NCI-H82 treated with DMSO at 0.1 percent for 48 hours (cell line): ENCODE results near the gene MAP3K7.

Experiments used
- DNase-seq: peaks from one replicate; lab custom pipeline; 2025; ENCODE audit not compliant: unreplicated experiment; lab: John Stamatoyannopoulos, UW

Gene MAP3K7

GRCh38 chr6:90533615-90534336, 53.1 kb downstream of the MAP3K7 start:
- DNase-seq: no peak

GRCh38 chr6:90530882-90531281, 56.0 kb downstream of the MAP3K7 start:
- no peak for DNase-seq

- DNase-seq: no peak
Observed at GRCh38 chr6:90525421-90525820, 61.5 kb downstream of the MAP3K7 start.

GRCh38 chr6:90523779-90524310, 63.0 kb downstream of the MAP3K7 start:
- no peak for DNase-seq

- no peak for DNase-seq
Observed at GRCh38 chr6:90521955-90522354, 64.9 kb downstream of the MAP3K7 start.

- no peak for DNase-seq
Observed at GRCh38 chr6:90516074-90516660, 70.7 kb downstream of the MAP3K7 start.

GRCh38 chr6:90514496-90514895, 72.4 kb downstream of the MAP3K7 start:
- no peak for DNase-seq

- no peak for DNase-seq
Observed at GRCh38 chr6:90508753-90509152, 78.1 kb downstream of the MAP3K7 start.

GRCh38 chr6:90502866-90503407, 83.9 kb downstream of the MAP3K7 start:
- DNase-seq: no peak

- no peak for DNase-seq
Observed at GRCh38 chr6:90502381-90502780, 84.5 kb downstream of the MAP3K7 start.

GRCh38 chr6:90500458-90500857, 86.4 kb downstream of the MAP3K7 start:
- DNase-seq: no peak

- DNase-seq: no peak
Observed at GRCh38 chr6:90497411-90497810, 89.5 kb downstream of the MAP3K7 start.

GRCh38 chr6:90496258-90497016, 90.4 kb downstream of the MAP3K7 start:
- no peak for DNase-seq

- DNase-seq: no peak
Observed at GRCh38 chr6:90495216-90495817, 91.6 kb downstream of the MAP3K7 start.

GRCh38 chr6:90494067-90494780, 92.6 kb downstream of the MAP3K7 start:
- no peak for DNase-seq

- DNase-seq: no peak
Observed at GRCh38 chr6:90493332-90493731, 93.5 kb downstream of the MAP3K7 start.

GRCh38 chr6:90492798-90493197, 94.1 kb downstream of the MAP3K7 start:
- no peak for DNase-seq

- no peak for DNase-seq
Observed at GRCh38 chr6:90492369-90492768, 94.5 kb downstream of the MAP3K7 start.

- DNase-seq: no peak
Observed at GRCh38 chr6:90490030-90490716, 96.7 kb downstream of the MAP3K7 start.

- DNase-seq: no peak
Observed at GRCh38 chr6:90488816-90489215, 98.1 kb downstream of the MAP3K7 start.
